CMK (cell line): ENCODE measurements around the gene FADS6.

Experiments used
- DNase-seq: peaks from one replicate; pipeline ENCODE4 v3.0.0-alpha.2; 2010; ENCODE audit warnings: low read depth

FADS6 gene

DNA sequence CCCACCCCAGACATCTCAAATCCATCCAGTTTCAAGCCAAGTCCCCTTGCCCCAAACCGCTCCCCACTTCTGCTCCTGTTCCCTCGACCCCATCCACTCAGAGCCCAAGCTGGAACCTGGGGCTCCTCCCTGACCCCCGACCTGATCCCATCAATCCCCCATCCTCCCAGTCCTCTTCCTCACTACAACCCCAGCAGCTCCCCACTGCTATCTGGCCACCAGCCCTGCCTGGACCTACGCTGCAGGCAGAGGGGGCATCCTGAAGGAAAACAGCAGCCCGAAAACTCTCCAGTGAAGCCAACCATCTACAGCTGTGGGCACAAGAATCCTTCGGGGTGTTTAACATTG, 24.6 kb downstream of the FADS6 start:
- DNase-seq = no peak

DNA sequence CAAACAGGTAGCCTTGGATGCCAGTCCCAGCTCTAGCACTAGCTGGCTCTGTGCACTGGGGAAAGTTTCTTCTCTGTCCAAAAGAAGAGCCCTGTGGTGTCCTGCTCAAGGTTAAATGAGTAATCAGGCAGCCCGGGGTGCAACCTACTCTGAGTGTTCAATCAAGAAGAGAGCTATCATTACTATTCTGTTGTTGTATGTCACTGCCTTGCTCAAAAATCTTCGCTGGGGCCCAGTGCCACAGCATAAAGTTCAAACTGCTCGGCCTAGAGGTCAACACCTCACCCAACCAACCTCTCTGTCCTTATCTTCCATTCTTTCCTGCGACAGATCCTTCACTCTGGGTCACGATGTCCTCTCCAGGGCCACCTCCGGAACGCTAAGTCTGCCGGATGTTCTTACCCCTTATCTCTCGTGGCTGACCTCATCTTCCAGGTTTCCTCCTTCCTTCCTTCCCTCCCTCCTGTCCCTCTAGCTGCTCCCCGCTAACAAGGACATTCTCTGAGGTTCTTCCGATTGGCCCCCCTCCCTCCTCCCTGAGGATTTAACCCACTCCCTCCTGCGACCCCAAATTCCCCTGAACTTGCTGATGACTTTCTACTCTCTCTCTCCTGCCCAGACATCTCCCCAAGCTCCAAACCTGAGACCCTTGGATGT, 25.1 kb downstream of the FADS6 start:
- DNase-seq = peak; percentile 72

GRCh38 chr17:74866198-74866835, 27.1 kb downstream of the FADS6 start:
- DNase-seq = no peak

GRCh38 chr17:74865504-74866197, 27.8 kb downstream of the FADS6 start:
- no peak for DNase-seq

DNA sequence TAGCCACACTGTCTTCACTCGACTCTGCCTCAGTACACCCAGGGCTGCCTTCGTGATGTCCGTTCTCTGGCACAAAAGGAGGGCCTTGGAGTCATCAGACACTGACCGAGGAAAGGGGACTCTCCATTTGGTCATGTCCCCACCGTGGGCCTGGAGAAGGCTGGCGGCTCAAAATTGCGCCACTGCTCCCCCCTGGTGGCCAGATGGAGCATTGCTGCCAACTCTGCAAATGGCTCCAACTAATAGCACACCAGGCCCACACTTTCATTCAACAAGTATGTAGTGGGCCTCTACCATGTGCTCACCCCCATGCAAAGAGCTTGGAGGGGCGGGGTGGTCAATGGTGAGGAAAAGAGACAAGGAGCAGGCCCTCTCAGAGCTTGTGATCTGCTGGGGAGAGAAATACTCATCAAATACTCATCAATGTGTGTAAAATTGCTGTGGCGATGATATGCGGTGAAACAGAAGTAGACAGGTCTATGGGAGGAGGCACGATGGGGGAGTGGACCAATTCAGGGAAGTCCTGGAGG, 28.5 kb downstream of the FADS6 start:
- DNase-seq = peak; percentile 48

DNA sequence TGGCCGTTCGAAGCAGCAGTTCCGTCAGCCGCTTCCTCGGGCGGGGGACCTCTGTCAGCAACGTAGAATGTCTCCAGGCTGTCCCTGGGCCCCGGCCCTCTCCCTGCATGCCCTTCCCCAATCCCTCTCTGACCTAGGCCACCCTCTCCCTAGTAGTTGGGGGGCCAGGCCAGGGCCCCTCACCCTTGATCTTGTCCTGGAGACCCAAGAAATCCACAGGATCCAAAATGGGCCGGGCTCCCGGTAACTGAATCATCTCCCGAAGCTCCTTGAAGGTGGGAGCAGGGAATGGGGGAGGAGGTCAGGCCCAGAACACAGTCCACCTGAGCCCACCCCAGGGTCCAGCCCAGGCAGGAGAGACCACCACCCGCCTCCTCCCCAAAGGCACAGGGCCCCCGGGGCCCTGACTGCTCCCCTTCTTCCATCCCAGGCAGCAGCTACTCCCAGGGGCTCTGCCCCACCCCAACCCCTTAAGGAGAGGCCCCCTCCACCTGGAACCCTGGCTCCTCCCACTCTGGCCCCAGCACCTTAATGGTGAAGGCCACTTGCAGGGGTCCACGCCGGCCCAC, 29.1 kb downstream of the FADS6 start:
- DNase-seq = no peak

- no peak for DNase-seq
Measured at GRCh38 chr17:74863420-74864296, 29.8 kb downstream of the FADS6 start.

GRCh38 chr17:74862919-74863318, 30.5 kb downstream of the FADS6 start:
- DNase-seq = no peak

- DNase-seq = no peak
Measured at GRCh38 chr17:74862108-74862901, 31.1 kb downstream of the FADS6 start.

DNA sequence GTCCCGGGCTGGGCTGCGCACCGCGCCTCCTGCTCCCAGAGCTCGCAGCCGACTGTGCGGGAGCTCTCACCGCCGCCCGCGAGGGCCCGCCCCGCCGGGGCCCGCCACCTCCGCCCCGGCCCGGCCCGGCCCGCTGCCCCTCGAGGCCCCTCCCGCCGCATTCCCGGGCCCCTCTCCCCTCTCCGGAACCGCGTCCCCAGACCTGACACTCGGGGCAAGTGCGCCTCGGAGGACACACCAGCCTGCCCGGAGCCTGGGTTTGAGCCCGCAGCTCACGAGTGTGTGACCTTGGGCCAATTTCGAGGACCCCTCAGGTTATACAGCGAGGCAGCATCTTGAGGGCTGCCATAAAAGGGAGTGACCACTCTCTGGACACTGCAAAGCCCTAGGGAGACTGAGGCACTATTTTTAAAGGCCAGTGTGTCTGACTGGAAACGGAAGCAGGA, 31.7 kb downstream of the FADS6 start:
- DNase-seq = no peak

DNA sequence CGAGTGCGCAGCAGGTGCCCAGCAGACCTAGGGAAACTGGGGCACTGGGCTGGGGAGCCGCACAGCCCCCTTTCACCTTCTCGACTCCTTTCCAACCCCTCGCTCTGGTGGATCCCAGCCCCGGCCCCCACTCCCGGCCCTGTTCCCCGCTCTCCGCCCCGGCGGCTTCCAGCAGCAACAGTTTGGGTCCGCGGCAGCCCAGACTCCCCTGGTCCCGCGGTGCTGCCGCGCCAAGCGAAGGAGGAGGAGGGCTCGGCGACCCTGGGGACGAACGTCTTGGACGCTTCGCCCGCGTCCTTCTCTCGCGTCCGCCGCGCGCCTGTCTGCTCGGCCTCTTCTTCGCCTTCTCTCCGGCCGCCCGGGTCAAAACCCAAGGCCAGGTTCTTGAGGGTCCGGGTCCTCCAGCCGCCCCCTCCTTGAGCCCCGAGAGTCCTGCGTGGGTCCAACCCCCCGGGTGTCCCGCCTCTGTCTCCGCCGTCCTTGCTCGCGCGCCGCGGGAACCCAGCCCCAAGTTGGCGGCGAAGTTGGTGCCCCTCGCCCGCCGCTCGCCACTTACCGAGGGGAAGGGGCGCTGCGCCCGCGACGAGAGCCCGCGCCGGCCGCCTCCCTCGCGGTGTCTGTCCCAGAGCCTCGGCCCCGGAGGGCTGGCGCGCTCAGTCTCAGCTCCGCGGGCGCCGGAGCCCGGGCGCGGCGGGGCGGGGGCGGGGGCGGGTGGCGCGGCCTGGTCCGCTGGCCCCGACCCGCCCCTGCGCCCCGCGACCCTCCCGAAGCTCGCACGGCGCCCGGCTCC, 32.4 kb downstream of the FADS6 start:
- no peak for DNase-seq

DNA sequence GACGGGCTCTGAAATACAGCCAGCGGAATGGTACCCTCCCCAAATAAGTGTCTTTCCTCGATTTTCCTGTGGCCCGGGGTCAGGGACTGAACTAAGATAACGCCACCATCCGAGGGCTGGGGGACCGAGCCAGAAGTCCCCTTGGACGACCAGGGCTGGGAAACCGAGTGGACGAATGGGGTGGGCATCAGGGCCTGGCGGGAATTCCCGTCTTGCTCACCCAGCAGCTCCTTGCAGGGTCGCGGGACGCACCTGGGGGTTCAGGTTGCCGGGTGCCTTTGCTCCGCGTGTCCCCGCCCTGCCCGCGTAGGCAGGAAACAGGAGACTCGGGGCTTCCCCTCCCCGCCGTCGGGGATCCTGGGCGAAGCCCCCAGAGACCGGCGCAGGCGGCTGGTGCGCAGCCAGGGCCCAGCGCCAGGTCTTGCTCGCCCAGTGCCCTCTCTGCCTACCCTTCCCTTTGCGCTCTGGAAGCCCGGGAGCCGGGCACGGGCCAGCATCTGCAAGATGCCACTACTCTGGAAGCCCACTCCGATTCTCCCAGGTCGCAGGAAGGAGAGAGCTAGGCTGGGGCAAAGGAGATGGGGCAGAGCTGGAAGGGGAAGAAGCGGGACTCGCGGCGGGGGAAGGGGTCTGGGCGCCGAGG, 33.1 kb downstream of the FADS6 start:
- DNase-seq = no peak

DNA sequence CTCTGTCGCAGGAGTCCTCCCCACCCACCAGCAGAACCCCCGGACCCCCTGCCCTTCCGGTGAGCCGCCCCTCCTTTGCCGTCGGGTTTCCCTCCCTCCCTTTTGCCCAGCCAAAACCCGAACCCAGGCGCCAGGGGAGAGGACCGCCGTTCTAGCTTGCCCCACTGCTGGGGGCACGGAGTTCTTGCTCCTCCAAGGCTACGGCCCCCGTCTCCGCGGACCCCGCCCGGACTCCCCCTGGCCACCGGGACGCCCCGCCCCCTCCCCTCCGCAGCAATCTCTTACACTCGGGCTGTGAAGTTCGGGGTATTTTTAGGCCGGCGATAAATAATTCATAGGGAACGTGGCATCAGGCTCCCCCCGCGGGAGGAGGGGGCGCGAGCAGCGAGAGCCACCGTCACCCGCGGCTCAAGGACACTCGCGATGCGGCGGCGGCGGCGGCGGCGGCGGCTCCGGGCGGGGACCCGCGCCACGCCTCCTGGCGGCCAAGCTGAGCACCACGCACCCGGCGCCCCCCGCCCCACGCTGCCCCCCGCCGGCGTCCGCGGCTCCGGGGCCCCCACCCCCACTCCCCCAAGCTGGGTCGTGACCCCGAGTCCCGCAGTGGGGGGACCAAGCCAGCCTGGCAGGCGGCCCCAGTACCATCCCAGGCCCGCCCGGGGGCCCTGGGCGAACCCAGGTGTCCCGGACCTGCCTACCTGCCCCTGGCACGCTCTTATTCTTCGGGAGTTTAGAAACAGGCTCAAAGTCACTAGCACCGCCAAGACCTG, 33.8 kb downstream of the FADS6 start, which contains the start of gene GRIN2C:
Gene GRIN2C (minus strand): TSS at position 427 of the 770 bp plus-strand sequence. CDS start 4,793 bp downstream, outside the sequence.
- DNase-seq = no peak

DNA sequence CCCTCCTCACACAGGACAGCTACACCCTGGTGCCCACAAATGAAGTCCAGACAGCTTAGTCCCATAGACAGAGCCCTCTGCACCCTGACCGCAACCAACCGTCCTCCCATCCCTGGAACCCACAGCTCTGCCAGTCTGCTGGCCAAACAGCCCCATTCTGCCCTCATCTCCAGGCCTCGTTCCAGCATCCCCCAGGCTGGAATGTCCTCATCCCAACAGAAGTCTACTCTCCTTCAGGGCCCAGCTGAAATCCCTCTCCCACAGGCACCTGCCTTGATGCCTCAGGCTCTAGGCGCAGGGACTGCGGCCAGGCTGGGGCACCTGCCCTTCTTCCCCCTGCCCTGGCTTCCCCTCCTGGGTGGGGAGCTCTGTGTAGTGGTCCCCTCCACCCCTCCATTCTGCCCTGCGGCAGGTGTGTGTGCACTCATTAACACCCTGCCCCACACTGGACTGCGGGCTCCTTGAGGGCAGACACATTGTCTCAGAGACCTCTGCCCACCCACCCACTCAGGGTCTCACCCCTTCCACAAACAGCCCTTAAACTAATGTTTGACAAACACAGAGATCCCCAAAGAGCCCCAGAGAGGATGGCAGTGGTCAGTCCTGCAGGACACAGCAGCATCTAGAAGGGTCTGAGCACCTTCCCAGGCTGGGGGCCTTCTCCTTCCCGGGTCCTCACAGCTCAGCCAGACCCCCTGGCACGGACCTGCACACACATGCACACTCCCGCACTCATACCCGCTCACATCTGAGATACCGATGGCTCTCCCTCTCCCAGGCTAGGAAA, 34.6 kb downstream of the FADS6 start:
- DNase-seq = no peak

- DNase-seq = no peak
Measured at GRCh38 chr17:74857191-74857590, 36.2 kb downstream of the FADS6 start.

DNA sequence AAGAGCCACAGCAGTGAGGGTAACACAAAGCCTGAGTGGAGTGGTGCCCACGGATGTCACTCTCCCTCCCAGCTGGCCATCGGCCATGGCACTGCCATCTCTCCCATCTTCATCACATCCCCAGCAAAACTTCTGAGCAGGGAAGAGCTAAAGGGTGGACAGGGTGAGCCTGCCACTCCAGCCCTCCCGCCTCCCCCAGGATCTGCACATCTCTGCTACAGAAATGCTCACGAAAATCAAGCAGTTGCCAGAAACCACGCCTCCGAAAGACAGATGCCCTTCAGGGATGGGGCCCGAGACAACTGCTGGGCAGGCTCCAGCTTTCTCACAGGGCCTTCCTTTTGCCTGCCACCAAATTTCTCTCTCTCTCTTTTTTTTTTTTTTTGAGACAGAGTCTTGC, 37.3 kb downstream of the FADS6 start:
- DNase-seq = no peak

DNA sequence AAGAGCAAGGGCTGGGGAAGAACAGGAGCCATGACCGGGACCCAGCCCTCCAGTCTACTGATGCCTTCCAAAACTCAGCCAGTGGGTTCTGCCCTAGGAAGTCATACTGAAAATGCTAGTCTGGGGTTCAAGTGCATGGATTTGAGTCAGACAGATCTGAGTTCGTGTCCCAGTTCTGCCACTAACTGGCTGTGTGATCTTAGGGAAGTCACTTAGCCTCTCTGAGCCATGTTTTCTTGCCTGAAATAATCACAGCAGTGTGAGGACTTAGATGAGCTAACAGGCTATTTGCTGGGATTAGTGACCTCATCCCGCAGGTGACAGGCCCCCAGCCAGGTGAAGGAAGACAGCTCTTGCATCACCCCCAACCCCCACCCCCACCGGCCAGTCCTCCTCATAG, 38.1 kb downstream of the FADS6 start:
- no peak for DNase-seq

DNA sequence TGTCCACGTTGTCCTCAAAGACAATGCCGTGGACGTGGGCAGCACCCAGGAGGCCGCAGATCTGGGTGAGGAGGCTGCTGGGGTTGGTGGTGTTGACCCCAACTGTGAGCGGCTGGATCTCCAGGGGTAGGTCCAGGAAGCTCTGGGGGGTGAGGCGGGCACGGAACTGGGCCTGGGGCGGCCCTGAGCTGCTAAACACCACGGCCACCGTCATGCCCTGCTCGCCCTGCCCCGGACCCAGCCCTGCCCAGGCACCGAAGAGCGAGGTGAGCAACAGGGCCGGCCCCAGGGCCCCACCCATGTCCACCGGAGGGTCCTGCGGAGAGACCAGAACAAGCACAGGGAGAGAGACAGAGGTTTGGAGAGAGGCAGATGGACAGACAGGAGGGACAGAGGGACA, 38.6 kb downstream of the FADS6 start:
- DNase-seq = no peak
